GM18505 (cell line): ENCODE data around the gene SLC38A10.

Experiments used
- ATAC-seq: cut with Tn5 transposase; IDR thresholded peaks from one replicate; pipeline ENCODE4 v1.9.1; 2021; ENCODE audit not compliant: unreplicated experiment
- POLR2A ChIP-seq: IDR thresholded peaks from 4 replicates; pipeline ENCODE4 v1.6.1; 2011; ENCODE audit warnings: borderline replicate concordance; ENCODE audit not compliant: insufficient read depth, insufficient read length; ENCODE audit errors: extremely low read depth

SLC38A10 gene

DNA sequence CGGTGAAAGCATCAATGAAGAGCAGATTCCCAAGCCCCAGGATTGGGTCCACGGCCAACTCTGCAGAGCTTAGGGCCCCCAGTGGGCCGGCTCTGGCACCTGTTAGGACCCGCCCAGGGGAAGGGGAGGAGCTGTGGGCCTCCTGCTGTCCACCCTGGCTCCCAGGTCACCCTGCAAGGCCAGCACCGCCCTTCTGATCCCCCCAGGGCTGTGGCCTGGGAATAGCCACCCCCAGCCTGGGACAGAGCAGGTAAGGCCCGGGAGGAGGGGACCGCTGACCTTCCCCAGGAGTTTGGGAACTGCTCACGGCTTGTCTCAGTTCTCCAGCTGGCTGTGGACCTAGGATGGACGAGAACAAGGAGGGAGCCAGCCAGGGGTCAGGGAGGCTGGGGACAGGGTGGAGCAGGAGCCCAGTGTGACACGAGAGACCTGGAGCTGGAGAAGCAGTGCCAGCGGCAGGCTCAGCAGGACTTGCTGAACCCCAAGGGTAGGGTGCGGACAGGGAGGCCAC lies 39.3 kb upstream of the SLC38A10 start:
- ATAC-seq, result no peak

DNA sequence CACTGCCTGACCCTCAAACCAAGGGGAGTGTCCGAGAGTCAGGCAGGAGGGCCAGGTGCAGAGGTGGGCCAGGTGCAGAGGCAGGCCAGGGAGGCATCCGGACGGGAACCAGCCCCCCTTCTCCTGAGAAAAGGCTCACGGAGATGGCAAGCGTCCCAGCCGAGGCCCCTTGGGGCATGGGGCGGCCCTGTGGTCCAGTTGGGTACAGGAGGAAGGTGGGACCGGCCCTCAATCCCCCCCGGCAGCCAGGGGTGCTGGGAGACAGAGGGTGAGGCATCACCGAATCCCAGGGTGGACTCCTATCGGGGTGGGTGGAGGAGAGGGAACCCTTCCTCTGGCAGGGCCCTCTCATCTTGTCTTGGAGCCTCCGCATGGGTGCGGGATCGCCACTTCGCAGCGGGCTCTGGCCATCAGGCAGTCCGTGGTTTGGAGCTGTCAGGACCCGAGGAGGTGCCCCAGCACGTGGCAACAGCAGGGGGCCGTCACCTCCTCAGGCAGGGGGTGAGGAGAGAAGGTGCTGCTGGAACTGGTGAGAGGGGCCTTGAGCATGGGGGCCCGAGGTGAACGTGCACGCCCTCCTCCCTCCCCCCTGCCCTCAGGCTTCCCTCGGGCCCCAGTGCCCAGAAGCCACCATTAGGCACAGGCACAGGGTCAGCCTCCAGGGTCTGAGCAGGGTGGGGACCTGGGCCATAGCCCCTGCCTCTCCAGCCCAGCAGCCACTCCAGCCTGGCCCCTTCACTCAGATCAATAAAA lies 38.7 kb upstream of the SLC38A10 start:
- no peak for TF ChIP-seq POLR2A
- ATAC-seq, result no peak

More for the DNA sequence above, 39.3 kb upstream of the SLC38A10 start:
- no peak for TF ChIP-seq POLR2A

DNA sequence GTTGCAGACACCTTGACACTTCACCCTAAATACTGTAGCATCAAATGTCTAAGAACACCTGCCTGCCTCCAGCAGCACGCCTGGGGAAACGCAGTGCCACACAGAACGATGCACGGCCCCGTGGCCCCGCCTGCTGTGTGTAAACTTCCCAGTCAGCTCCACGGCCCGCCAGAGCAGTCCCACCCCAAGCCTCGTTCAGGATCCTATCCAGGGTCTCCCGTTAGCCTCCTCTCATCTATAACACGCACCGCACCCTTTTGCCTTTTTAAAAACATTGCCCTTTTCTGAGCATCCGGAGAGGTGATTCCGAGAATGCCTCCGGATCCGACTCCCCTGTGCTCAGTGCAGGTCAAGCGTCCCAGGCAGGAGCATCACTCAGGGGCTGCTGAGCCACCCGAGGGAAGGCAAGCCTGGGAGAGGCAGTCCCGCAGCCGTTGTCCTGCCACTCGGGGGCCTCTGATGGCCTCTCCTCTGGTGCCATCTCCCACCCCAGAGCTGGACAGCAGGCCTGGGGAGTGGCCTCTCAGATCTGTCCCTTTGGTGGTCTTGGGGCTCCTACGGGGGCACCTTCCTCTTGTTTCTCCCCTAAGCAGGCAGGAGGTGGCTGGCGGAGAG lies 37.9 kb upstream of the SLC38A10 start:
- TF ChIP-seq POLR2A, result no peak
- no peak for ATAC-seq

DNA sequence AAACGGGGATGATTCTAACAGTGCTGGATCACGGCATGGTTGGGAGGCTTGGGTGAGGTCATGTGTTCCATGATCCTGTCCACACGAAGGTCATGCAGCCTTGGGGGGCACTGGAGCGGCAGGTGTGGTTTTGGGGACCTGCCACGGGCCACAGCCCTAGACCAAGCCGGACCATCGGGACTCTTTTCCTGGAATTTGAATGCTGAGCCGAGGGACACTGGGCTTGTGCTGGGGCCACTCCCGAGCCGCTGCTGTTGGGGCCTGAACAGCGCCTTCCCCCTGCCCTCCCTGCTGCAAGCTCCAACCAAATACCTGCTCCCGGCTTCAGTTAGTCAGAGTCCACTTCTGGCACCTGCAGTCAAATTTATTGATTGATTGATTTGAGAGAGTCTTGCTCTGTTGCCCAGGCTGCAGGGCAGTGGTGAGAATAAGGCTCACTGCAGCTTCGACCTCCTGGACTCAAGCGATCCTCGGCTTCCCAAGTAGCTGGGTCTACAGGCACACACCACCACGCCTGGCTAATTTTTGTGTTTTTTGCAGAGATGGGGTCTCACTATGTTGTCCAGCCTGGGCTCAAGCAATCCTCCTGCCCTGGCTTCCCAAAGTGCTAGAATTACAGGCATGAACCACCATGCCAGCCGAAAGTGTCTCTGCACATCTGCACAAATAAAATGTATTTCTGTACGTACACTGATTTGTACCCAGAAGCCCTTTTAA lies 37.2 kb upstream of the SLC38A10 start:
- ATAC-seq, result no peak
- no peak for TF ChIP-seq POLR2A

DNA sequence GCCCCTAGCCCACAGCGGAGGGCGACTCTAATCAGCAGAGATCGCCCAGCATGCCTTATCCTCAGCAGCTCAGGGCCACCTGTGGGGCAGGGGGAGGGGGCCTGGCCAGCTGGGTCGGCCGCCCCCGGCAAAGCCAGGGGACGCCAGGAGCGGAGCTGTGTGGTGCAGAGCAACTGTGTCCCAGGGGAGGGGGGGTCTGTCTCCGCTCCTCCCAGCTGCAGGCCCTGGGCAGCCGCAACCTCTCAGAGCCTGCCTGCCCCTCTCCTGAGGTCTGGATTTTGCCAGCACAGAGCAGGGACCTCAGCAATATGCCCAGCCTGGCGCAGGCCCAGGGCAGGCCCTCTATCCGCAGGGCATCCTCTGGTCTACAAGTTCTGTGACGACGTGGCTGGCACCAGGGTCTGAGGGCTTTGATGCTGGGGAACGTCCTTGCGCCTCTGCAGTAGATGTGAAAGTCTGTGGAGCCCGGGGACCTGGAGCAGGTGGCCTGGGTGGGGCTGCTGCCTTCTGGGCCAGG lies 36.5 kb upstream of the SLC38A10 start:
- TF ChIP-seq POLR2A, result no peak
- no peak for ATAC-seq

DNA sequence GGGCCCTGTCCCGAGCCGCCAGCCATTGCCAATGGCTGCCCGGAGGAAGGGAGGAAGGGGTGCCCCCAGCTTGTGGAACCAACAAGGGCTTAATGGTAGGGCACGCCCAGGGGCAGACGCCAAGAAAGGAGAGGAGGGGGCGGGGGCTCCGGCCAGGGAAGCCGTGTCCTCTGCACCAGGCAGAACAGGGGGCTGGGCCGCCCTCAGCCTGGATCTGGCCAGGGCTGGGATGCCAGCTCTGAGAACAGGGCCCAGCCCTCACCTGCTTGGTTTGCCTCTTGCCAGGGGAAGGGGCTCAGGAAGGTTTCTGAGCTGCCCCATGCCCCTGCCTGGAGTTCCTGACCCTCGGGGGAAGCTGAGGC lies 35.8 kb upstream of the SLC38A10 start:
- no peak for TF ChIP-seq POLR2A
- ATAC-seq, result no peak

DNA sequence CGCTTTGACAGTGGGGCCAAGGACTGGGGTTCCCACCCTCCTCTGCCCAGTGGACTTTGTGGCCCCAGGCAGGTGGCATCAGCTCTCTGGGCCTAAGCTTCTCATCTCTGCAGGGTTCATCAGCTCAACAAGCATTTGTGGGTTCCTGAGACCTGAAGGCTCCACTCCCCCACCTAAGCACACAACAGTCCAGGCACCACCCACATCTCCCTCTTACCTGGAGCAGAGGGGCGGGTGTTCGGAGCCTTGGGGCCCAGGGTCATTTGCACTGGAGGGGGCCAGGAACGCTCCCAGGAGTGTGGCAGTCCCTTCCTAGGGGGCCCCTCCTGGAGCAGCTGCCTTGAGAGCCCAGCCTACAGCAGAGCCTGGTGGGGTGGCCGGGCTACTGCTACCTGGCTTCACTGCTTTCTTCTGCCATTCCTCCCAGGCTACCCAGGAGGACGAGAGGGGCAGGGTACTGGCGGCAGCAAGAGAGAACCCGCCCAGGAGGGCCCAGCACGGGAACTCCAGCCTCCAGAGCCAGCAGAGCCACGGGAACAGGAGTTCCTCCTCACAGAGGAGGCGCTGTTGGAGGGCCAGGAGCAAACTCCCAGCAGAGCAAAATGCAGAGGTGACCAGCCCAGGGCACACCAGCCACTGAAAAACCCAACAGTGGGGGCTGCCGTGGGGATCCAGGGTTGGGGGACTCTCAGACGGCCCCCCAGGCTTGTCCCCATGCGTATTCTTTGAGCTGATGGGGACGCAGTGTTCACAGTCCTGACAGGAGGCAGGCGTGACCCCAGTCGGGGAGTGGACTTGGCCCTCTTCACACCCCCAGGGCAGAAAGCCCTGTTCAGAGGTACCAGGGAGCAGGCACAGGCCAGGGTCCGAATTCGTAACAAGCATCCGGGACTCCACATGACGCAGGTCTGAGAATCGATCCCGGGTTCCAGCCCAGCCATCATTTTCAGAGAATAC lies 35.1 kb upstream of the SLC38A10 start:
- ATAC-seq, result no peak

DNA sequence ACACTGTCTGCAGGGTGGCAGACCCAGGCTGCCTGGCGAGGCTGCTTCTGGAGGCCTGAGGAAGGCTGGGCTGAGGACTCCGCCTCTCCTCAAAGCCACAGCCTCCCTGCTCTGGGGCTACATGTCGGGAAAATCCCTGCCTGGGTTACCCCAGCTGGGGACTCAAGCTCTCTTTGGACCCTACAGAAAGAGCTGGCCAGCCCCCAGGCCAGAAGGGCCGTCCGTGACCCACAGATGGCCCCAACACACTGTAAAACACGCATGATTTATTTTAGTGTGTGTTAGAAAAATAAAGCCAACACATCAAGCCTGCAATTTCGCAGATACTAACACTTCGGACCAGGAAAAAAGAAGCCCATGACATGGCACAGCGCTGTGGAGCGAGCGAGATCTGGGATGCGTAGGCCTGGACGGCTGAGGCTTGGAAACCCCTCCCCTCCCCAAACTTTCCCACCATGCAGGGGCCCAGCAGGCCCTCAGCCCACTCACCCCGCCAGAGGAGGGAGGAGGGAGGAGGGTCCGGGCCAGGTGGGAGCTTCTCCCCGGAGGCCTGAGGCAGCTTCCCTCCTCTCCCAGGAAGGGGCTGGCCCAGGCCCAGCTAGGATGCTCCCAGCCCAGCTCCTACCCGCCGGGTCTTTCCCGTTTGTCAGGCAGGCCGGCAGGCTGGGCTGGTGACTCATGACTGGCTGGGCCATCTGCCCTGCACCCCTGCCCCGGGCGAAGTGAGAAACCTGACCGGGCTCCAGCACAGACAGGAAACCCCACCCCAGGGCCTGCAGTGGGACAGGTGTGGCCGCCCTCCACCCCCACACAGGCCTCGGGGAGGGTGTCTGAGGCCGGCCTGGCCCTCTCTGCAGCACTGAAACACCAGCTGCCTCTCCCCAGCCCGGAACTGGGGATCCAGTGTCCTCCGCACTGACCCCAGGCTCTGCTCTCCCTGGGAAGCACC lies 34.1 kb upstream of the SLC38A10 start:
- no peak for ATAC-seq
- TF ChIP-seq POLR2A, result no peak

More for the DNA sequence above, 35.1 kb upstream of the SLC38A10 start:
- no peak for TF ChIP-seq POLR2A

DNA sequence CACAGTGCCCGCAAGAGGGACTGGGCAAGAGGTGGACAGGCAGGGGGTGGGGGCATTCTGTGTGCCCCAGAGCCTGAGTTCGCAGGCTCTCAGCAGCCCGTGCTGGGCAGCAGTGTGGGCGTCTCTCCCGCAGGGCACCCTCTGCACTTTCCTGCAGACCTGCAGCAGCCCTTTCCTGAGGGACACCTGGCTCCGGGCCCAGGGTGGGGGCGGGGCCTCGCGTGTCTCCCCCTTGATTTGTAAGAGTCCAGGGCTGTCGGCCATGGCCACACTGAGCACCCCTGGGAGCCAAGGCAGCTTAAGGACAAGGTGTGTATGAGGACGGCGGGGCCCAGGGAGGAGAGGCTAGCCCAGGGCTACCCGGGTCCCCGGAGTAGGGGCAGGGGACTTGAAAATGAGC lies 33.4 kb upstream of the SLC38A10 start:
- no peak for TF ChIP-seq POLR2A
- ATAC-seq, result no peak

DNA sequence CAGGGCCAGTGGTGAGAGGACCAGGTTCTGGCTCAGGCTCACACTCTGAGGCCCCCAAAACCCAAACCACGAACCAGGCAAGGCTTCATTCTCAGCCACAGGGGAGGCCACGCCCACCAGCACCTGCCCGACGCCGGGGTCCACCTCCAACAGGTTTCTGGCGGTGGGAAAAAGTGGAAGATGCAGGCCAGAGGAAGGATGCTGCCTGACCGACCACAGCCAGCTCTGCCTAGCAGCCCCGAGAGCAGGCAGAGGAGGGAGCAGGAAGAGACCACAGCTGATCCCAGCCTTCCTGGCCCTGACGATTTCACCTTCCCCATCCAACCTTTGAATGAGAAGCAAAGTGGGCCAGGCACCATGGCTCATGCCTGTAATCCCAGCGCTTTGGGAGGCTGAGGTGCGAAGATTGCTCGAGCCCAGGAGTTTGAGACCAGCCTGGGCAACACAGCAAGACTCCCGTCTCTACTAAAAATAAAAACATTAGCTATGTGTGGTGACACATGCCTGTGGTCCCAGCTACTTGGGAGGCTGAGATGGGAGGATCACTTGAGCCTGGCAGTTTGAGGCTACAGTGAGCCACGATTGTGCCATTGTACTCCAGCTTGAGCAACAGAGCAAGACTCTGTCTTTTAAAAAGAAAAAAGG lies 30.7 kb upstream of the SLC38A10 start:
- no peak for ATAC-seq
- no peak for TF ChIP-seq POLR2A
